ENCODE data around the gene C16orf92.
A peak's percentile ranks its signal among the peaks of the same experiment; 100 is the strongest.

The C16orf92 gene

GRCh38 chr16:30002614-30003346 lies 20.2 kb upstream of the C16orf92 start:
- H3K9me3 Mint-ChIP-seq: no peaks in the 10 kb centered on the region
- no peak overlapping the region for H3K27ac Mint-ChIP-seq
- TF ChIP-seq CTCF (IDR thresholded peaks at IDR 0.05; ENCODE audit: unreplicated experiment in 3 of 3): no peak
- H3K36me3 Mint-ChIP-seq (ENCODE audit: low read depth): peaks cover 10% of the 10 kb centered on the region
- no peak overlapping the region for H3K4me3 Mint-ChIP-seq
- no peaks in the 10 kb centered on the region for H3K4me1 Mint-ChIP-seq
- H3K27me3 Mint-ChIP-seq (ENCODE audit: low read depth): peaks cover under 1% of the 10 kb centered on the region

GRCh38 chr16:30003670-30004423 lies 19.2 kb upstream of the C16orf92 start:
- TF ChIP-seq CTCF (IDR thresholded peaks at IDR 0.05; ENCODE audit: unreplicated experiment in 3 of 3): no peak
- Mint-ChIP-seq H3K4me3 (no peak overlapping the region), H3K27ac (no peak overlapping the region), H3K36me3 (ENCODE audit: low read depth) (peaks cover 4% of the 10 kb centered on the region), H3K9me3 (no peaks in the 10 kb centered on the region), H3K4me1 (no peaks in the 10 kb centered on the region), H3K27me3 (ENCODE audit: low read depth) (peaks cover 10% of the 10 kb centered on the region)

- H3K27me3 Mint-ChIP-seq (ENCODE audit: low read depth): peaks cover 15% of the 10 kb centered on the region
- H3K4me1 Mint-ChIP-seq: no peaks in the 10 kb centered on the region
- no peak overlapping the region for H3K27ac Mint-ChIP-seq
- no peak overlapping the region for H3K4me3 Mint-ChIP-seq
- H3K9me3 Mint-ChIP-seq: no peaks in the 10 kb centered on the region
- peaks cover 4% of the 10 kb centered on the region for H3K36me3 Mint-ChIP-seq (ENCODE audit: low read depth)
- no peak for TF ChIP-seq CTCF (IDR thresholded peaks at IDR 0.05; ENCODE audit: unreplicated experiment in 3 of 3)
These were observed 18.6 kb upstream of the C16orf92 start for GRCh38 chr16:30004424-30004776.

GRCh38 chr16:30004811-30005242 lies 18.2 kb upstream of the C16orf92 start:
- H3K36me3 Mint-ChIP-seq (ENCODE audit: low read depth): peaks cover 4% of the 10 kb centered on the region
- peaks cover 19% of the 10 kb centered on the region for H3K27me3 Mint-ChIP-seq (ENCODE audit: low read depth)
- H3K27ac Mint-ChIP-seq: no peak overlapping the region
- no peak for TF ChIP-seq CTCF (IDR thresholded peaks at IDR 0.05; ENCODE audit: unreplicated experiment in 3 of 3)
- H3K4me3 Mint-ChIP-seq: no peak overlapping the region
- H3K4me1 Mint-ChIP-seq: no peaks in the 10 kb centered on the region
- no peaks in the 10 kb centered on the region for H3K9me3 Mint-ChIP-seq

GRCh38 chr16:30005341-30006094 lies 17.5 kb upstream of the C16orf92 start:
- peak; percentile 72 to 78 (median 73) for TF ChIP-seq CTCF (IDR thresholded peaks at IDR 0.05; ENCODE audit: unreplicated experiment in 3 of 3)
- no peak overlapping the region for H3K27ac Mint-ChIP-seq
- H3K9me3 Mint-ChIP-seq: no peaks in the 10 kb centered on the region
- no peak overlapping the region for H3K4me3 Mint-ChIP-seq
- H3K36me3 Mint-ChIP-seq (ENCODE audit: low read depth): peaks cover 4% of the 10 kb centered on the region
- no peaks in the 10 kb centered on the region for H3K4me1 Mint-ChIP-seq
- H3K27me3 Mint-ChIP-seq (ENCODE audit: low read depth): peaks cover 26% of the 10 kb centered on the region
